GM19099 (cell line): Measurements from ENCODE around the gene UFD1.

Source experiments
- POLR2A ChIP-seq: IDR thresholded peaks from 3 replicates; pipeline ENCODE4 v1.6.1; 2011; ENCODE audit warnings: low read depth; ENCODE audit not compliant: insufficient read length; ENCODE audit errors: extremely low read depth

UFD1 gene

DNA sequence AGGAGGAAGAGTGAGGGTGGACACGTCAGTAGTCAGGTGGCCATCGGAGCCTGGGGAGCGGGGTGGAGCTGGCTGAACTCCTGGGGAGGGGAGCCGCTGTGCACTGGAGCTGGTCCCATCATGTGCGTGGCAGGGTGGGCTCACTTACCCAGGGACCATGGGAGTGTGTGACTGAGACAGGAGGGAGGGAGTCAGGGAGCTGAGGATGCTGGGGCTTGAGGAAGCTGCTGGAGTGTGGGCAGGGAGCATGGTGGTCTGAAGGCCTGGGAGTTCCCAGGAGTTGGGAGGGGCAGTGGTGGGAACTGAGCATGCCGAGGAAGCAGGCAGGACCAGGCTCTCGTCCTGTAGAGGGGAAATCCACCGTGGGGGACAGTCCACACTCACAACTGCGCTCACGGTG lies 27.2 kb upstream of the UFD1 start:
- TF ChIP-seq POLR2A = no peak

DNA sequence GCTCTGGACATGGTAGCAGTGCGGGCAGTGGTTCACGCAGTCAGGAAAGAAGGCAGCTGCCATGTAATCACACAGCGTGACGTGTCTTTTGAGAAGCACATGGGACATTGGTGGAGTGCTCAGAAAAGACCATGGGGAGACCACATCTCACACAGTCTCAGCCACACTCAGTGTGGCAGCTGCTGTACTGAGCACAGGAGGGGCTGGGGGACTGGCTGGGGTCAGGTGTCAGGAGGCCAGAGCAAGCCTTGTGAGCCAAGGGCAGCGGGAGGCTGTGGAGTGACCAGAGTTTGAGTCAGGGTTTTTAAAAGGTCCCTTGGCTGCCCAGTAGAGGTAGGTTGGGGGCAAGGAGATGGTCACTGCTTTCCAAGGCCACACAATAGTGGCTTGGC lies 26.7 kb upstream of the UFD1 start:
- no peak for TF ChIP-seq POLR2A

DNA sequence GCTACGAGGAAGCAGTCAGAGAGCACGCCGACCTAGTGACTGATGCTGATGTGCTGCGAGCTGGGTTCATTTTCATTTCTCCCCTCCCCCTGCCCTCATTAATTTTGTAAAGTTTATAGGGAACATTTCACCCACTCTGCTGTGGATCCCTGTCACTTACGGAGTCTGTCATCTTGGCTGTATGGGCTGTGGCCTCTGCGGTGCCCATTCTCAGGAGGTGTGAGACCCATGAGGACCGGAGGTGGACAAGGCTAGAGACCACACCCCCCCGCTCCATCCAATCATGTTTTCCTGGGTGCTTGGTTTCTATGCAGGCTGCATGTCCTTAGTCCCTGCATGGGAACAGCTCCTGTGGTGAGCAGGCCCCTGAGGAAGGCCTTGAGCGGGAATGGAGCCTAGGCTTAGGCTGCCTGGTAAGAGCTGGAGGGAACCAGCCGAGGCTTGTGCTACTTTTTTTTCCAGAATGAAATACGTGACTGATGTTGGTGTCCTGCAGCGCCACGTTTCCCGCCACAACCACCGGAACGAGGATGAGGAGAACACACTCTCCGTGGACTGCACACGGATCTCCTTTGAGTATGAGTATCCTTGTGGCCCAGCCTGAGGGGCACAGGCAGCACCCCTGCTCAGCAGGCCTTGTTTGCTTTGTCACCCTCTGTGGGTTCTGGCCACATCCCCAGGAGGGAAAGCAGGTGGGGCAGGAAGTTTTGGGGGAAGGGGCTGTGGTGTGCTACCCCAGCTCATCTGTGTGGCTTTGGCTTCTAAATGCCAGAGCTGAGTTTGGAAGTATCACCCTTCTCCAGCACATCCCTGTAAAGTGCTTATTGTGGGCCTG lies 26.1 kb upstream of the UFD1 start:
- TF ChIP-seq POLR2A = no peak

GRCh38 chr22:19503869-19504268 lies 24.9 kb upstream of the UFD1 start:
- TF ChIP-seq POLR2A = no peak

GRCh38 chr22:19503367-19503766 lies 24.4 kb upstream of the UFD1 start:
- TF ChIP-seq POLR2A = no peak

GRCh38 chr22:19501897-19502447 lies 23.0 kb upstream of the UFD1 start:
- no peak for TF ChIP-seq POLR2A

DNA sequence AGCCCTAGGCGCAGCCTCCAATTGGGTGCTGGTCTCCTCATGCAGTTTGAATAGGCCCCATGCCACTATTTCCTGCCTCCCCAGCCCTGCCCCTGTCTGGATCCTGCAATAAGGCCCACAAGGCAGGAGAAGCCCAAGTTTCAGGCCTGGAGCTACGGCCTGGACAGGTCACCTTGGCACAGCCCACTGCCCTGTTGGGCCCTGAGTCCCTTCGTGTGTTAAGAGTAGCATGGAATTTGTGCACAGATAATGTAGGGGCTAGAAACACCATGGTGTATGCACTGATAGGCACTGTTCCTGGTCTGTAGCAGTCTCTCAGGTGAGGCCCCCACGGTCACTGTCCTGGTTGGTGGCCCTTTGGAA lies 20.9 kb upstream of the UFD1 start:
- TF ChIP-seq POLR2A = no peak

DNA sequence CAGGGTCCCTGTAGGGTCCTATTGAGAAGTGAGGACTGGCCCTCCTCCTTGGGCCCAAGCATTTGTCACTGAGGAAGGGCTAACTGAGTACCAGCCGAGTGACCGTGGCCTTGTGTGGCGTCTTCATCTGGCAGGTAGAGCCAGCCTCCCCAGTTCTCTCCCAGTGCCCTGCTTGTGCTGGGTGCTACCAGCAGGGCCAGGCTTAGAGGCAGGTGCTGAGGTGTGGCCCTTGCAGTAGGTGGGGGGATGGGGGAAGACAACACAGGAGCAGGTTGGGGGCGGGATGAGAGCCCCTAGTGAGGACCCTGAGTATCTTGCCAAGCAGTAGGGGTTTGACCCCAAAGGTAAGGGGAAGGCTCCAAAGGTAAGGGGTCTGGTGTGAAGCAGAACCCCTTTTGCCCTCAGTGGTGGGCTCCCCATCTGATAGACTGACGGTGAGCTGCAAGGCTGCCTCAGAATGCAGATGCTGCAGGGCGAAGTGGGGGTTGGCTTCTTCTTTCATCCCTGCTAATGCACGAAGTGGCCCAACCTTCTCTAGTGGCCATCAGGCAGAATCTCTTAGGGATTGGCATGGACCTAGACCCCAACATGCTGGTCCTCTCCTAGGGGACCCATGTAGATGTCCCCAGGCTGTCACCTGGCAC lies 20.4 kb upstream of the UFD1 start:
- TF ChIP-seq POLR2A = no peak

- TF ChIP-seq POLR2A = no peak
These were observed 19.8 kb upstream of the UFD1 start for GRCh38 chr22:19498866-19499190.

DNA sequence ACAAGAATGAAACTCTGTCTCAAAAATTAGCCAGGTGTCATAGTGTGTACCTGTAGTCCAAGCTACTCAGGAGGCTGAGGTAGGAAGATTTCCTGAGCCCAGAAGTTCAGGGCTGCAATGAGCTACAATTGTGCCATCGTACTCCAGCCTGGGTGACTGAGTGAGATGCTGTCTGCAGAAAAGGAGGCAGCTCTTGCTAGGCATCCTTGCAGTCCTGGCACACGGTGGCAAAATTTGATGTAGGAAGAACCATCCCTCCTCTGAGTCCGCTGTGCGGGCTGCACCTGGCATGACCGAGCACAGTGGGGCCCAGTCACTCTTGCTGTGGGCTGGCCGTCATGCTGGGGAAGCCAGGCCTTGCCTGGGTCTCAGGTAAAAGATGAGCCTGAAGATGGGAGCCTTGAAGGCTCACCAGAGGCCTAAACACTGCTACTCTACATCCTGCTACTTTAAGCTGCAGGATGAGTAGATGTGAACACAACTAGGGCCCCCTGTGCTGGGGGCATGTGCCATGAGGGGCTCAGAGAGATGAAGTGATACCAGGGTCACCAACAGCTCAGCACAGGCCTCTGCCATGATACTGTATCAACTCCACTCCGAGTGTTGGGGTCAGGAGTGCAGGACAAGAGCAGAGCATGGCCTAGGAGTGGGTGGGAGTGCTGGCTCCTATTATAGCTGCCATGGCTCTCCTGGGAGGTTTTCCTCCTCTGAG lies 19.3 kb upstream of the UFD1 start:
- TF ChIP-seq POLR2A = no peak

DNA sequence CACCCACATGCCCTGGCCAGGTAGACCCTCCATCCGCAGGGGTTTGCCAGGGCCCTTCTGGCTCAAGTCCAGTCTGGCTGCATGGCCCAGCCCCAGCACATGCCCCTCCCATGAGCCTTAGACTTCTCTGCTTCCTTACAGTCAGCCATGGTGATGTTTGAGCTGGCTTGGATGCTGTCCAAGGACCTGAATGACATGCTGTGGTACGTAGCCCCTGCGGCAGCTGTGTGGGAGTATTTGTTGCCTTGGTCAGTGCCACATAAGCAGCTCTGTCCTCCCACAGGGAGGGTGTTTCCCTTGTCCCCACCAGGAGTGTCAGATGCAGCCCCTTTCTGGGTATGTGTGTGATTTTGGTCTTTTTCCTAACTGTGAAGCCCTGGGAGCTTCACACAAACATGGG lies 18.3 kb upstream of the UFD1 start:
- no peak for TF ChIP-seq POLR2A

- TF ChIP-seq POLR2A = no peak
These were observed 17.3 kb upstream of the UFD1 start for GRCh38 chr22:19496324-19496630.

DNA sequence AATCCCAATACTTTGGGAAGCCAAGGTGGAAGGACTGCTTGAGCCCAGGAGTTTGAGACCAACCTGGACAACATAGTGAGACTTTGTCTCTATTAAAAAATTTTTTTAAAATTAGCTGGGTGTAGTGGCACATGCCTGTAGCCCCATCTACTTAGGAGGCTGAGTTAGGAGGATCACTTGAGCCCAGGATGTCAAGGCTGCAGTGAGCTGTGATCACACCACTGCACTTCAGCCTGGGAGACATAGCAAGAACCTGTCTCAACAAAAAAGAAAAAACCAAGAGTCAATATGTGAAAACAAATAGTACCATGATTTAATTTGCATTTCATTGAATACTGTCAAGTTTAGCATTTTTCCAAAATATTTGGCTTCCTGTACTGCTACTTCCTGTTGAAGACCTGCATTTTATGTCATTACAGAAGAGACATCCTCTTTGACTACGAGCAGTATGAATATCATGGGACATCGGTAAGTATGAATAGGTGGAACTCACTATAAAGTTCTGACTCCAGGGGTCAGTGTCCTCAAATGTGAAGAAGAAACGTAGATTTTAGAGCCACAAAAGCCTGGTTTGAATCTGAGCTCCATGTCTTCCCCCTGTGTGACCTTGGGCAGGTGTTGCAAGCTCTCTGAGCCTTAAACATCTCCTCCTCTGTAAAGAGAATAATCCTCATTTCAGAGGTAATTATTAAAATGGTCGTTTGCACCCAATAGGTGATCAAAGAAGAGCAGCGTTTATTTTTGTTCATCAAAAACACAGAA lies 16.8 kb upstream of the UFD1 start:
- TF ChIP-seq POLR2A = no peak

GRCh38 chr22:19494676-19495173 lies 15.7 kb upstream of the UFD1 start:
- no peak for TF ChIP-seq POLR2A

DNA sequence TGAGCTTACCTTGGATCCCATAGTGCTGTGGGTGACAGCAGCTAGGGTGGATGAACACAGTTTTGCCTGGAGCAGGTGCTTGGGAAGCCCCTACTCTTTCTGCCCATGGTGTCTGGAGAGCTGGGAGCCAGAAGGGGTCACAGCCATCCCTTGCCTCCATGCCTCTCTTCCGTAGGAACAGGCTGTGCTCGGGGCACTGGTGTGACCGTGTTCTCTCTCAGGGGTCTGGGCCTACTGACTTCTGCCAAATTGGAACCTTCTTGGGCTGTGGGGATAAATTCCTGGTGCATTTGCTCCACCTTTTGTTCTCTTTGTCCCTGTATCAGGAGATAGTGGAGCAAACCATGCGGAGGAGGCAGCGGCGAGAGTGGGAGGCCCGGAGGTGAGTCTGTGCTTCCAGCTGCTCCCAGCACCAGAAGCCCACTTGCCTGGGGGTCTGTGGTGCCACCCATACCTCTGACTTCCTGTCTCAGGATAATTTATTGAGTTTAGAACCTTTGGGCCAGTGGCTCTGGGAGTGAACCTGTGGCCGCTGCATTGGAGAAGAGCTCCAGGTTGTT lies 15.1 kb upstream of the UFD1 start:
- TF ChIP-seq POLR2A = no peak

- no peak for TF ChIP-seq POLR2A
These were observed 13.6 kb upstream of the UFD1 start for GRCh38 chr22:19492504-19493174.
